Breast epithelium (tissue), 4 donors: Measurements from ENCODE around the gene COMT. TPM values are rescaled to one million over a fixed set of nuclear protein-coding genes. Genes with fewer than 3 reads are reported as not detected.

Source experiments
- DNase-seq, 2 donors: peaks; one replicate each; pipeline ENCODE4 v3.0.0-alpha.2; 2019; ENCODE audit warnings: low spot score in 2 of 2
- H3K27ac ChIP-seq, 2 donors: fragments of 200-600 bp; sonication (generic) in 1 of 2; one replicate each; pipeline ENCODE4 v1.5.1; 2016 to 2019; ENCODE audit warnings: mild to moderate bottlenecking in 1 of 2
- H3K27me3 ChIP-seq, 2 donors: fragments of 200-600 bp; sonication (generic) in 1 of 2; one replicate each; pipeline versions ENCODE4 v1.5.1 to v1.6.0; 2017 to 2019; ENCODE audit warnings: control low read depth in 1 of 2, mild to moderate bottlenecking in 1 of 2
- H3K36me3 ChIP-seq: fragments of 200-600 bp; one replicate; pipeline ENCODE4 v1.5.1; 2019
- H3K4me1 ChIP-seq, 2 donors: fragments of 200-600 bp; sonication (generic); one replicate each; pipeline ENCODE4 v1.5.1; 2016 to 2019; ENCODE audit warnings: control low read depth in 1 of 2
- H3K4me3 ChIP-seq, 3 donors: fragments of 200-600 bp; sonication (generic); 1 replicate in 2 of 3; 2 replicates in 1 of 3; pipeline ENCODE4 v1.5.1; 2016 to 2019; ENCODE audit warnings: mild to moderate bottlenecking in 3 of 3, moderate library complexity in 2 of 3
- H3K9me3 ChIP-seq, 2 donors: fragments of 200-600 bp; sonication (generic) in 1 of 2; one replicate each; pipeline ENCODE4 v1.5.1; 2016 to 2019; ENCODE audit warnings: control low read depth in 1 of 2
- POLR2A ChIP-seq: fragments of 450-650 bp; IDR thresholded peaks from one replicate; pipeline ENCODE4 v1.6.1; 2016; ENCODE audit warnings: antibody characterized with exemption, mild to moderate bottlenecking, moderate library complexity
- POLR2AphosphoS5 ChIP-seq, 3 donors: sonication (generic); formaldehyde crosslinking; IDR thresholded peaks; one replicate each; pipeline ENCODE4 v1.6.1; 2017; ENCODE audit warnings: antibody characterized with exemption in 3 of 3
- intact Hi-C: fragments of 100-400 bp; cut with DNase I; formaldehyde crosslinking; loops from one replicate; pipeline ENCODE4 v1.15.1; 2023; ENCODE audit warnings: low total_unique reads
- total RNA-seq, 3 donors: library from RNA; depleted of rRNA; stranded (reverse); fragments of >200 nt; gene quantifications; one replicate each; pipeline ENCODE4 v1.1.0, GENCODE V29; 2016
- TF ChIP-seq, protein P1 (sequence below), 3 donors: fragments of 450-650 bp; IDR thresholded peaks; one replicate each; pipeline ENCODE4 v1.5.1; 2016 to 2017; ENCODE audit warnings: antibody characterized with exemption in 3 of 3, mild to moderate bottlenecking in 3 of 3, moderate library complexity in 3 of 3

Gene COMT
- total RNA-seq, 3 donors from 2014 or later = 136 to 198 (median 196) TPM

DNA sequence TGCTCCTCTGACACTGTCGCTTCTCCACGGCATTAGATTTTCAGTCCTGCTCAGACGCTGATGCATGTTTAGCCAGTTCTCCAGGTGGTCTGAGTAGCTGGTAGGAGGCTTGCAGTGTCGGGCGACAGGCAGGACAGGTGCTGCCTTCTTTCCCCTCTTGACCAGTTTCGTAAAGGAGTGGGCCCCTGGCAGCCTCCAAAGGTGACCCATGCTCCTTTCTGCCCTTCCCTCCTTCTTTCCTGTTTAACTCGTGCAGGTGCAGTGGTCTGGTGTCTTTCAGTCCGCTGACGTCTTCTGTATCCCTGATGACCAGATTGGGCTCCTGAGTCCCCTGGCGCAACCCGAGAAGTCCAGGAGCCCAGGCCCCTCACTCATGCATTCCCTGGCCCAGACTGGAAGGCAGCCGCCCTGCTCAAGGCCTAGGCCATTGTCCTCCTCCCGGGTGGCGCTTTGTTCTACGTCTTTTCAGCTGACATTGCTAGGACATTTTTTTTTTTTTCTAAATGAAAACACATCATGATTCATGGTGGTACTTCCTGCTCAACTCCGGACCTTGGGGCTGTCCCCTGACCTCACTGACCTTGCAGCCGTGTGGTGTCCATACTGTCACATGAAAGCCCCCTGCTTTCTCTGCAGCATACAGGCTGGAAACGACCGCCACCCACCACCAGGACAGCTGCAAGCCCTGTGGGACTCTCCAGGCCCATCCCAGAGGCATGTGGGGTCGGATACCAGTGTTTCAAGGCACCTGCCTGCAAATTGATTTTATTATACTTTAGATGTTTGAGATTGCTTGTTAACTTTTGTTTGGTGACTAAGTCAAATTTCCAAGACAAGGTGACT is 25.6 kb downstream of the COMT start:
- Histone ChIP-seq H3K4me1 (peaks cover 3 to 13% of the 10 kb centered on the region in 2 donors), H3K4me3 (no peak overlapping the region), H3K27ac (no peak overlapping the region), H3K9me3 (no peaks in the 10 kb centered on the region), H3K36me3 (no peaks in the 10 kb centered on the region), H3K27me3 (no peaks in the 10 kb centered on the region)
- intact Hi-C loops = no loop called here
- TF ChIP-seq, protein P1, sequence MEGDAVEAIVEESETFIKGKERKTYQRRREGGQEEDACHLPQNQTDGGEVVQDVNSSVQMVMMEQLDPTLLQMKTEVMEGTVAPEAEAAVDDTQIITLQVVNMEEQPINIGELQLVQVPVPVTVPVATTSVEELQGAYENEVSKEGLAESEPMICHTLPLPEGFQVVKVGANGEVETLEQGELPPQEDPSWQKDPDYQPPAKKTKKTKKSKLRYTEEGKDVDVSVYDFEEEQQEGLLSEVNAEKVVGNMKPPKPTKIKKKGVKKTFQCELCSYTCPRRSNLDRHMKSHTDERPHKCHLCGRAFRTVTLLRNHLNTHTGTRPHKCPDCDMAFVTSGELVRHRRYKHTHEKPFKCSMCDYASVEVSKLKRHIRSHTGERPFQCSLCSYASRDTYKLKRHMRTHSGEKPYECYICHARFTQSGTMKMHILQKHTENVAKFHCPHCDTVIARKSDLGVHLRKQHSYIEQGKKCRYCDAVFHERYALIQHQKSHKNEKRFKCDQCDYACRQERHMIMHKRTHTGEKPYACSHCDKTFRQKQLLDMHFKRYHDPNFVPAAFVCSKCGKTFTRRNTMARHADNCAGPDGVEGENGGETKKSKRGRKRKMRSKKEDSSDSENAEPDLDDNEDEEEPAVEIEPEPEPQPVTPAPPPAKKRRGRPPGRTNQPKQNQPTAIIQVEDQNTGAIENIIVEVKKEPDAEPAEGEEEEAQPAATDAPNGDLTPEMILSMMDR (IDR thresholded peaks at IDR 0.05) = no peak
- TF ChIP-seq POLR2A (no peak), POLR2AphosphoS5 (IDR thresholded peaks at IDR 0.05) (no peak)
- no peak for DNase-seq

DNA sequence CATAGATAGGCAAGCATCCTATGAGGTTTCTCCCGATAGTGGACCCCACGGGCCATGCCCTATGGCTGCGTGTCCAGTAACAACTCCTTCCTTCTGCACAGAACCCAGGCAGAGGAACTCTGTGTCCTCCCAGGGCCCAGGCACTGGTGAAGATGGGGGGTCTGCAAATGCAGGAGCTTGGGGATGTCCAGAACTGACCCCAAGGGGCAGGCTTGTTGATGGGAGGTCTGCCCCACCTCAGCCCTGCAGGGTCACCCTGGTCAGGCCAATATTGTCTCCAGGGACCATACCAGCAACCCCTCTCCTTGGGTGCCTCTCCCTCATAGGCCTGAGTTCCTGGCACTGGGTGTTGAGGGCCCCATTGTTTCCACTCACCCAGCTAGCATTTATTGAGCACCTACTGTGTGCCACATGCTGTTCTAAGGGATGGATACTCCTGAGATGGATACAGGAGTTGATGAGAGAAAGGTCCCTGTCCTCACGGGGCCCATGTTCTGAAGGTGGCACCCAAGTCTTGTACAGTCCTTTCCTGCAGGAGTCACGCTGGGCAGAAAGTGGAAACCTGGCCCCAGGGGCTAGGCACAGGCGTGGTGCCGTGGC is 26.4 kb downstream of the COMT start:
- Histone ChIP-seq H3K4me1 (peaks cover 3 to 9% of the 10 kb centered on the region in 2 donors), H3K36me3 (no peaks in the 10 kb centered on the region)

GRCh38 chr22:19968450-19968891 is 26.9 kb downstream of the COMT start:
- Histone ChIP-seq H3K9me3 (no peaks in the 10 kb centered on the region), H3K36me3 (no peaks in the 10 kb centered on the region), H3K27ac (no peak overlapping the region), H3K27me3 (no peaks in the 10 kb centered on the region), H3K4me3 (no peak overlapping the region), H3K4me1 (peaks cover 3 to 9% of the 10 kb centered on the region in 2 donors)
- DNase-seq = no peak
- intact Hi-C loops = loop anchor here (1.0 kb wide), 1 partner anchor 35 kb away; no protein-coding TSS in a partner anchor
- TF ChIP-seq, protein P1 (IDR thresholded peaks at IDR 0.05) = no peak
- TF ChIP-seq POLR2AphosphoS5 (IDR thresholded peaks at IDR 0.05) = no peak

More for the DNA sequence above, 26.4 kb downstream of the COMT start:
- no peak overlapping the region for H3K27ac ChIP-seq
- TF ChIP-seq, protein P1 (IDR thresholded peaks at IDR 0.05) = no peak
- no peaks in the 10 kb centered on the region for H3K27me3 ChIP-seq
- H3K4me3 ChIP-seq = no peak overlapping the region
- DNase-seq = no peak
- no peaks in the 10 kb centered on the region for H3K9me3 ChIP-seq
- intact Hi-C loops = loop anchor here (1.0 kb wide), 1 partner anchor 35 kb away; no protein-coding TSS in a partner anchor

DNA sequence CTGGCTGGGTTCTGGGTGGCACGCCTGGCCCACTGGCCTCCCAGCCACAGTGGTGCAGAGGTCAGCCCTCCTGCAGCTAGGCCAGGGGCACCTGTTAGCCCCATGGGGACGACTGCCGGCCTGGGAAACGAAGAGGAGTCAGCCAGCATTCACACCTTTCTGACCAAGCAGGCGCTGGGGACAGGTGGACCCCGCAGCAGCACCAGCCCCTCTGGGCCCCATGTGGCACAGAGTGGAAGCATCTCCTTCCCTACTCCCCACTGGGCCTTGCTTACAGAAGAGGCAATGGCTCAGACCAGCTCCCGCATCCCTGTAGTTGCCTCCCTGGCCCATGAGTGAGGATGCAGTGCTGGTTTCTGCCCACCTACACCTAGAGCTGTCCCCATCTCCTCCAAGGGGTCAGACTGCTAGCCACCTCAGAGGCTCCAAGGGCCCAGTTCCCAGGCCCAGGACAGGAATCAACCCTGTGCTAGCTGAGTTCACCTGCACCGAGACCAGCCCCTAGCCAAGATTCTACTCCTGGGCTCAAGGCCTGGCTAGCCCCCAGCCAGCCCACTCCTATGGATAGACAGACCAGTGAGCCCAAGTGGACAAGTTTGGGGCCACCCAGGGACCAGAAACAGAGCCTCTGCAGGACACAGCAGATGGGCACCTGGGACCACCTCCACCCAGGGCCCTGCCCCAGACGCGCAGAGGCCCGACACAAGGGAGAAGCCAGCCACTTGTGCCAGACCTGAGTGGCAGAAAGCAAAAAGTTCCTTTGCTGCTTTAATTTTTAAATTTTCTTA is 27.8 kb downstream of the COMT start:
- no peak for DNase-seq
- intact Hi-C loops = no loop called here
- Histone ChIP-seq H3K27me3 (no peaks in the 10 kb centered on the region), H3K4me3 (no peak overlapping the region), H3K27ac (no peak overlapping the region), H3K36me3 (no peaks in the 10 kb centered on the region), H3K9me3 (no peaks in the 10 kb centered on the region), H3K4me1 (peaks cover 0 to under 1% of the 10 kb centered on the region in 2 donors)
- TF ChIP-seq, protein P1 (IDR thresholded peaks at IDR 0.05) = no peak
- TF ChIP-seq POLR2A = no peak
- TF ChIP-seq POLR2AphosphoS5 (IDR thresholded peaks at IDR 0.05) = no peak
